Measurements from ENCODE around the gene DSE.
"Not testable (repeated sequence)": the region's sequence is repeated elsewhere in the genome, so short reads cannot be mapped to it uniquely, and the experiment has no call there.

Gene DSE

GRCh38 chr6:116338943-116339342, 31.8 kb upstream of the DSE start:
- no peaks in the 10 kb centered on the region for H3K27me3 Mint-ChIP-seq (ENCODE audit: low read depth, poor library complexity)
- no peak for DNase-seq
- H3K4me1 Mint-ChIP-seq = no peaks in the 10 kb centered on the region
- no peak for TF ChIP-seq CTCF (IDR thresholded peaks at IDR 0.05)
- H3K4me3 Mint-ChIP-seq = no peak overlapping the region
- peaks cover 47% of the 10 kb centered on the region for H3K9me3 Mint-ChIP-seq
- H3K27ac Mint-ChIP-seq = peak overlapping the region; percentile 70
- peaks cover 43% of the 10 kb centered on the region for H3K36me3 Mint-ChIP-seq (ENCODE audit: low read depth)

- Mint-ChIP-seq H3K9me3 (peaks cover 64% of the 10 kb centered on the region), H3K36me3 (ENCODE audit: low read depth) (peaks cover 44% of the 10 kb centered on the region)
- H3K4me1 Mint-ChIP-seq; H3K27me3 Mint-ChIP-seq (ENCODE audit: low read depth, poor library complexity); DNase-seq; H3K4me3 Mint-ChIP-seq; H3K27ac Mint-ChIP-seq: not testable (repeated sequence)
These were observed 30.1 kb upstream of the DSE start for GRCh38 chr6:116340625-116341024.

- Mint-ChIP-seq H3K27me3 (ENCODE audit: low read depth, poor library complexity) (no peaks in the 10 kb centered on the region), H3K4me3 (no peak overlapping the region), H3K36me3 (ENCODE audit: low read depth) (peaks cover under 1% of the 10 kb centered on the region), H3K4me1 (peaks cover 5% of the 10 kb centered on the region), H3K9me3 (peaks cover 31% of the 10 kb centered on the region), H3K27ac (no peak overlapping the region)
- no peak for TF ChIP-seq CTCF (IDR thresholded peaks at IDR 0.05)
- no peak for DNase-seq
These were observed 21.5 kb upstream of the DSE start for GRCh38 chr6:116349216-116349615.

GRCh38 chr6:116351101-116351500, 19.6 kb upstream of the DSE start:
- no peak overlapping the region for H3K27ac Mint-ChIP-seq
- H3K9me3 Mint-ChIP-seq = peaks cover 16% of the 10 kb centered on the region
- no peaks in the 10 kb centered on the region for H3K36me3 Mint-ChIP-seq (ENCODE audit: low read depth)
- DNase-seq = no peak
- H3K4me1 Mint-ChIP-seq = peaks cover 5% of the 10 kb centered on the region
- H3K4me3 Mint-ChIP-seq = no peak overlapping the region
- TF ChIP-seq CTCF (IDR thresholded peaks at IDR 0.05) = no peak
- H3K27me3 Mint-ChIP-seq (ENCODE audit: low read depth, poor library complexity) = no peaks in the 10 kb centered on the region

GRCh38 chr6:116352515-116353471, 18.0 kb upstream of the DSE start:
- Mint-ChIP-seq H3K36me3 (ENCODE audit: low read depth) (no peaks in the 10 kb centered on the region), H3K27me3 (ENCODE audit: low read depth, poor library complexity) (no peaks in the 10 kb centered on the region), H3K9me3 (peaks cover 4% of the 10 kb centered on the region), H3K4me1 (peaks cover 5% of the 10 kb centered on the region), H3K4me3 (no peak overlapping the region), H3K27ac (peak overlapping the region; percentile 49)
- DNase-seq = no peak
- no peak for TF ChIP-seq CTCF (IDR thresholded peaks at IDR 0.05)

GRCh38 chr6:116354236-116354635, 16.5 kb upstream of the DSE start:
- Mint-ChIP-seq H3K9me3 (no peaks in the 10 kb centered on the region), H3K4me3 (no peak overlapping the region), H3K36me3 (ENCODE audit: low read depth) (no peaks in the 10 kb centered on the region), H3K27ac (no peak overlapping the region), H3K4me1 (peaks cover 5% of the 10 kb centered on the region), H3K27me3 (ENCODE audit: low read depth, poor library complexity) (no peaks in the 10 kb centered on the region)
- DNase-seq = no peak
- no peak for TF ChIP-seq CTCF (IDR thresholded peaks at IDR 0.05)
